Stimulated activated CD8-positive, alpha-beta memory T cell treated with anti-CD3 and anti-CD28 coated beads, Interleukin-2, amount 100 ng/mL, for 48 hours (primary cell): Measurements from ENCODE around the gene LMBR1.
"Not testable (repeated sequence)": the region's sequence is repeated elsewhere in the genome, so short reads cannot be mapped to it uniquely, and the experiment has no call there.

ENCODE experiments used
- DNase-seq, 2 donors: peaks; one replicate each; pipeline ENCODE4 v3.0.0-alpha.2; 2020; ENCODE audit warnings: low read depth in 2 of 2

The LMBR1 gene

GRCh38 chr7:156759579-156760202 lies 133.3 kb downstream of the LMBR1 start:
- DNase-seq, result no peak

- no peak for DNase-seq
Measured at GRCh38 chr7:156759143-156759542, 133.8 kb downstream of the LMBR1 start.

GRCh38 chr7:156754201-156754600 lies 138.8 kb downstream of the LMBR1 start:
- no peak for DNase-seq

GRCh38 chr7:156753630-156754029 lies 139.4 kb downstream of the LMBR1 start:
- DNase-seq, result no peak

- no peak for DNase-seq
Measured at GRCh38 chr7:156753229-156753560, 139.8 kb downstream of the LMBR1 start.

DNA sequence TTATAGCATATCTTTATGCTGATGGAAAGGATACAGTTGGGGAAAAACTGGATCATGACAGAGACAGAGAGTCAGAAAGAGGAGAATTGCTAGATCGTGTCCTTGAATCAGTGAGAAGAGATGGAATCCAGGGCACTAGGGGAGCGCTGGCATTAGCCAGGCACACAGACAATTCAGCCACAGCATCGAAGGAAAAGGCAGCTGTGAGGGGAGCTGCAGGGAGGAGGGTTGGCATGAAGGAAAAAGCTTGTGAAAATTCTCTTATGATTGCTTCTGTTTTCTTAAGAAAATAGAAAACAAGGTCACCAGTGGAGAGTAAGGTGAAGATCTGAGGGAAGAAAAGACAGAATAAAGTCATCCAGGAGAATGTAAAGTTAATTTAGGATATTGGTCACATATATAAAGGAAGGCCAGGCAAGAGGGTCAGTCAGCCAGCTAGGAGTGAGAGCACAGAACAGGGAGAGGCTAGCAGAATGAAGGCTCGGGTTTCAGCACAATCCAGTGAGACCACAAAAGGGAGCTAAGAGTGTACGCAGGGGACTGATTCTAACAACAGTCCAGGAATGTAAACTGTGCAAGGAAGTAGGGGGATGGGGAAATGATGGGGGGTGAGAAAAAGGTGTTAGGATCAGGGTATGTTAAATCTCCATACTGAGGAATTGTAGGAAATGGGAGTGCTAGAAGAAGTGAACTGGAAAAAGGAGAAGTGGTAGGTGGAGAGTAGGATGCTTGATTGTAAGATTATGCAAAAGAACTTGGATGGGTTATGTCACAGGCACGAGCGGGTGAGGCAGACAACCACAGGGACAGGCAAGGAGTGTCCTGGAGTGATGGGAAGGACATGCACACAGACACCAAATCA lies 140.4 kb downstream of the LMBR1 start:
- no peak for DNase-seq

- peak in 1 of 2 donors; percentile 29 for DNase-seq
Measured at GRCh38 chr7:156751319-156751718, 141.7 kb downstream of the LMBR1 start.

- DNase-seq, result no peak
Measured at GRCh38 chr7:156747718-156748117, 145.3 kb downstream of the LMBR1 start.

- no peak for DNase-seq
Measured at GRCh38 chr7:156746891-156747290, 146.1 kb downstream of the LMBR1 start.

DNA sequence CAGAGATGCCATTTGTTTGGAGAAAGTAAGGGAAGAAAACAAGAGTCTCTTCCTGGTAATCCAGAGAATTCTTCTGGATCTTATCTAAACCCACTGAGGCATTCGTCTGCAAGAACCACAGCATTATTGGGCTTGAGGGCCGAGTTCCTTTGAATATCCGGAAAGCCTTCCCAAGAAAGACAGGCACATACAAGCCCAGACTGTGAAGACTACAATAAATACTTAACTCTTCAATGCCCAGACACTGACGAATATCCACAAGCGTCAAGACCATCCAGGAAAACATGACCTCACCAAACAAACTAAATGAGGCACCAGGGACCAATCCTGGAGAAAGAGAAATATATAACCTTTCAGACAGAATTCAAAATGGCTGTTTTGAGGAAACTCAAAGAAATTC lies 153.4 kb downstream of the LMBR1 start:
- no peak for DNase-seq

DNA sequence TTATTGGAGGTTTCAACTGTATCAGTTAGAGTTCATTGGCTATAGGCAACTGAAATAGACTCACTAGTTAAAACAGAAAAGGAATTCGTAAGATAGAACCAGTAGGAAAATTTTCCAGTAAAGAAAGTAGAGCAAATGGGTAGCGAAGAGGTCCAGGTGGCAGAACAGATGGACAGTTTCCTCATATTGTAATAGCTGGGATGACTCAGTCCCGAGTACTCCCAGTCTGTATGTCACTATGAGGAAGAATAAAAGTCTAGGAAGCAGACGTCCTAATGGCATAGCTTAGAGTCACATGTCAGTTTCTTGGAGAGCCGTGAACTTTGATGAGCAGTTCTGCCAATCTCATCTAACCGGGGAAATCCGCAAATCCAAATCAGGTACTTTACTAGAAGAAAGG lies 157.1 kb downstream of the LMBR1 start:
- no peak for DNase-seq

GRCh38 chr7:156733638-156734037 lies 159.3 kb downstream of the LMBR1 start:
- DNase-seq, result no peak

DNA sequence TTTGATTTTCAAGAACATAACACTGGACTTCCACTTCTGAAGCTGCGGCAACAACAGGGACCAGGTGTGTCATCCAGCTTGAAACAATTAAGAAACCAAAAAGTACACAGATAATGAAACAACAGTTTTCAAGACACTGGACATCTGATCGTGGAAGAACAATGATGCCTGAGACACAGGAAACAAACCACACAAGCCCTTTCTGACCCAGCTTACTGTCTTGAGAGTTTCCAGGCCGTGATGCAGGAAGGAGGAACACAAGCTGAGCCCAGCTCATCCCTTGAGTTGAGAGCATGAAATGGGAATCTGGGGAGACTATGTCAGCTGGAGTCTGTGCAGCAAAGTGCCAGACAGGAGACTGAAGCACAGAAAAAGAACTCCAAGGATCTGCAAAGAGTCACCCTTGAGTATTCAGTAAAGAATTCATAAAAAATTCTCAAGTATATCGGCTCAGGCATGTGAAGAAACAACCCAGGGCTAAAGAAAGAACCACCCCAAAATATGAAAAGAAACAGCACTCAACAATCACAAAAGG lies 160.8 kb downstream of the LMBR1 start:
- DNase-seq, result no peak

GRCh38 chr7:156731651-156732050 lies 161.3 kb downstream of the LMBR1 start:
- no peak for DNase-seq

DNA sequence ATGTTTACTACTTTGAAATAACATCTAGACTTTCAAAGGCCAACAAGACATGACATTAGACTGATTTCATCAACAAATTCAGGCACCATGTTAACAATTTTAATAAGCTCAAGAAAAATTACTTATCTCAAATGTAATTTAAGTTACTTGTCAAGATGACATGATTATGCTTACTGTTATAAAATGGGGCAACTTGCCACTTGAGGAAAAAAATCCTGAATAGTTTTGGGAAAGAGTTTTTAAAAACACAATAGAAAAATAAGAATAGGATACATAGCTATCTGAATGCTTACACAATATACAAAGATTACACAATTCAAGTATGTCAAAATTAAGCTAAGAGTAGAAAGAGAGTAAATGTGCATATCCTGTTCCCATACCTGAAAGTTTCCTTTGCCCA lies 167.0 kb downstream of the LMBR1 start:
- no peak for DNase-seq

- no peak for DNase-seq
Measured at GRCh38 chr7:156725073-156725472, 167.9 kb downstream of the LMBR1 start.

DNA sequence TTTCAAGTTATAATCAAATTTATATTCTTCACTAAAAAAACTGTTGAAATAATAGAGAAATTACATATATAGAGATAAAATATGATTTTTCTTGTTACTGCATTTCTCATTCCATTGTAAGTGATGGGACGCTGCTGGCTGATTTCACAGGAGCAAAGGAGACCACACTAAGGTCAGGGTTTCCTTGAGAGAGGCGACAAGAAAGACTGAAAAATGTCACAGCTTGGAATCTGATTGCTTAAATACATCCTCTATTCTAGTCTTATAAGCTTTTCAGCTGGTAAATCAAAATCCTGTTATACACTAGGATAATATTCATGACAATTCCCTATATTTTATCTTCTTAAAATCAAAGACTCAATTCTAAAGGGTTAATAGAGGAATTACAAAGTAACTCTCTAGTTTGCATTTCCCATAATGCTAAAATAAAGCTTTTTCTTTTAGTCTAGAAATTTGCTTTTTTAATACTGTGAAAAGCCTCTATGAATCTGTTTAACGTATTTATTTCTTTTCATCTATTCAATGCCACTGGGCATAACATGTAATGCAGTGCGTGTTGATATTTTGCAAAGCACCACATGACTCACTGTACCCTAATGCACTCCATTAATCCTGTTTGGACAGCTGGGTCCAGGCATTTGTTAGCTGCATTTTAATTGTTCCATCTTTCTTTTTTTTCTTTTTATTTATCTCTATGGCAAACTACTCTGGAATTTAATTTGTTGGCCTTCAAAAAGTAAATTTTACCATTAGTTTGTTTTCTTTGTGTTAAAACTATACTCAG lies 170.7 kb downstream of the LMBR1 start:
- no peak for DNase-seq

GRCh38 chr7:156703773-156704482 lies 189.1 kb downstream of the LMBR1 start:
- no peak for DNase-seq

GRCh38 chr7:156703209-156703608 lies 189.8 kb downstream of the LMBR1 start:
- no peak for DNase-seq

DNA sequence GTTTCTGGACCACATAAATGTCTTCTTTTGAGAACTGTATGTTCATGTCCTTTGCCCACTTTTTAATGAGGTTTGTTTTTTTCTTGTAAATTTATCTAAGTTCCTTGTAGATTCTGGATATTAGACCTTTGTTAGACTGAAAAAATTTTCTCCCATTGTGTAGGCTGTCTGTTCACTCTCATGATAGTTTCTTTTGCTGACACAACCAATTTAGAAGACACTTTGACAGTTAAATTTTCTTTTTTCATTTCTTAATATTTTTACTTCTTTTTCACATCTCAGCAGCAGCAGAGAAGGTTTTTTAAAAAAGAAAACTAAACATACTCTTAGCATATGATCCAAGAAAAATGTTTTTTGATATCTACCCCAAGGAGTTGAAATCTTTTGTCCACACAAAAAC lies 190.6 kb downstream of the LMBR1 start:
- no peak for DNase-seq

DNA sequence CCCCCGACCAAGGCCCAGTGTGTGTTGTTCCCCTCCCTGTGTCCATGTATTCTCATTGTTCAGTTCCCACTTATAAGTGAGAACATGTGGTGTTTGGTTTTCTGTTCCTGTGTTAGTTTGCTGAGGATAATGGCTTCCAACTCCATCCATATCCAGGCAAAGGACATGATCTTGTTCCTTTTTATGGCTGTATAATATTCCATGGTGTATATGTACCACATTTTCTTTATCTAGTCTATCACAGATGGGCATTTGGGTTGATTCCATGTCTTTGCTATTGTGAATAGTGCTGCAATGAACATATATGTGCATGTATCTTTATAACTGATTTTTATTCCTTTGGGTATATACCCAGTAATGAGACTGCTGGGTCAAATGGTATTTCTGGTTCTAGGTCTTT lies 191.2 kb downstream of the LMBR1 start:
- DNase-seq, result not testable (repeated sequence)

- DNase-seq, result not testable (repeated sequence)
Measured at GRCh38 chr7:156698512-156698911, 194.5 kb downstream of the LMBR1 start.
